ENCODE measurements around the gene PLA2G4A.
"Not testable (repeated sequence)": the region's sequence is repeated elsewhere in the genome, so short reads cannot be mapped to it uniquely, and the experiment has no call there.

The PLA2G4A gene

GRCh38 chr1:186917106-186917786 lies 88.5 kb downstream of the PLA2G4A start:
- DNase-seq (ENCODE audit: low read depth, low spot score) = not testable (repeated sequence)

DNA sequence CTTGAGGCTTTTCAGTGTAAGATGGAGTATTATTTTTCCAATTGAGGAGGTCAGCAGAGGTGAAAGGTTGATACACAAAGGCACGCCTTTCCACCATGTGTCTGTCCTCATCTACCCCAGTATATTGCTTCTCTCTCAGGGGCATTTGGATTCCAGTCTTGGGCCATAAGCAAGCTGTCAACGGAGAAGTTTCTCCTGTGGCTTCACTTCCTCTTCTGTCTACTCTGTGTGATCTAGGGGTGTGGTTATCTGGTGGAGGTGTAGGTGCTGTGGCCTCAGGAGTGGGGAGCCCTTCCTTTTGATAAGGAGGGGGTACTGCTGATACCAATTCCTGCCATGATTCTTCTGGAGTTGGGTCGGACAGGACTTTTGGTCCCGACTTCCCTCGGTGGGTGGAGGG lies 92.6 kb downstream of the PLA2G4A start:
- DNase-seq (ENCODE audit: low read depth, low spot score) = not testable (repeated sequence)

- DNase-seq (ENCODE audit: low read depth, low spot score) = not testable (repeated sequence)
Observed at GRCh38 chr1:186922814-186923213, 94.1 kb downstream of the PLA2G4A start.

DNA sequence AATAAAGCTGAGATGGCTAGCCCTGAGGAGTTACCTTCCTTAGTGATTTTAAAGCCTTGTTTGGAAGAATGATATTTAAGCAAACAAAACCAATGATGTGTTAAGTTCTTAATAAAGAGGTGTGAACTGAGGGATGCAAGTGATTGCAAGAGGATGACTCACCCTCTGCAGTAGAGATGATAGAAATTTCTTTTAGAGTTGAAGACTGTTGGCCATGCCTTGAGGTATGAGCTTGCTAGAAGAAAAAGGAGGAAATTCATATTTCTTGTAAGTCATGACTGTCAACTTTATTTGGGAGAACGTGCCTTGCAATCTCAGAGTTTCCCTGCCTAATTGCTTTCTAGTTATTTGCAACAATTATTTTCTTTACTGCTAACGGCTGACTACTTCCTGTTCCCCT lies 94.7 kb downstream of the PLA2G4A start:
- DNase-seq (ENCODE audit: low read depth, low spot score) = no peak

GRCh38 chr1:186925881-186926669 lies 97.3 kb downstream of the PLA2G4A start:
- DNase-seq (ENCODE audit: low read depth, low spot score) = no peak

- DNase-seq (ENCODE audit: low read depth, low spot score) = no peak
Observed at GRCh38 chr1:186927884-186928283, 99.1 kb downstream of the PLA2G4A start.

DNA sequence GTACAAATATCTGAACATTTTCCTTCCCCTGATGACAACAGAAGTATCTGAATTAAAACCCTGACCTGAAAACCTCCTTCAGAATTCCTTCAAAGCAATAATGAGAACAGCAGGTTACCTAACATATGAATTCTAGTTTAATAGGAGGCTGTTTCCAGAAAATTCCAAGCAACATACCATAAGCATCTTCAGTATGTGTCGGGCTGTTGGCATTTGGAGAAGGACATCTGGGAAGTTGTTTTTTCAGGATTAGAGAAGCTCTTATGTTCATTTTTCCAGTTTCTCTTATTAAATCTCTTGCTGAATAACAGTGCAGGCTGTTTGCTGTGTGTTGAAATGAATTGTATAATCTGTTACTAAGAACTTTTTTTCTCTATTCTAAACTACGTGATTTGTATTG lies 101.5 kb downstream of the PLA2G4A start:
- DNase-seq (ENCODE audit: low read depth, low spot score) = no peak

GRCh38 chr1:186937016-186937670 lies 108.4 kb downstream of the PLA2G4A start:
- no peak for DNase-seq (ENCODE audit: low read depth, low spot score)

GRCh38 chr1:186943891-186944686 lies 115.3 kb downstream of the PLA2G4A start:
- no peak for DNase-seq (ENCODE audit: low read depth, low spot score)

GRCh38 chr1:186945146-186945545 lies 116.4 kb downstream of the PLA2G4A start:
- no peak for DNase-seq (ENCODE audit: low read depth, low spot score)

GRCh38 chr1:186948535-186948934 lies 119.8 kb downstream of the PLA2G4A start:
- no peak for DNase-seq (ENCODE audit: low read depth, low spot score)

- DNase-seq (ENCODE audit: low read depth, low spot score) = no peak
Observed at GRCh38 chr1:186949173-186949572, 120.4 kb downstream of the PLA2G4A start.

DNA sequence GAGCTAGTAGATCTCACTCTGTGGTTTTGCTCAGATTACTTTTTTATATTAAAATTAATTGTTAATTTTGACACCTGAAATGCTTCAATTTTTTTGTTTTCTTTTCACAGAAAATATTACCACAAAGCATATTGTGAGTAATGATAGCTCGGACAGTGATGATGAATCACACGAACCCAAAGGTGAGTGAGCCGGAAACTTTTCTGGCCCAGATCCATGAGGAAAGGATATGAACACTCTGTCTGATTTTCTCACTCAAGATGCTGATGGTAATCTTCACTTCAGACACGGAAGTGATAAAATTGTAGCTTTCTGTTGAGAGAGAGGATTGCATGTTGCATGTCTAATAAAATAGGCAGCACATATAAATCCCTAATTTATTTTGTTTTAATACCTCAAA lies 121.8 kb downstream of the PLA2G4A start:
- no peak for DNase-seq (ENCODE audit: low read depth, low spot score)

DNA sequence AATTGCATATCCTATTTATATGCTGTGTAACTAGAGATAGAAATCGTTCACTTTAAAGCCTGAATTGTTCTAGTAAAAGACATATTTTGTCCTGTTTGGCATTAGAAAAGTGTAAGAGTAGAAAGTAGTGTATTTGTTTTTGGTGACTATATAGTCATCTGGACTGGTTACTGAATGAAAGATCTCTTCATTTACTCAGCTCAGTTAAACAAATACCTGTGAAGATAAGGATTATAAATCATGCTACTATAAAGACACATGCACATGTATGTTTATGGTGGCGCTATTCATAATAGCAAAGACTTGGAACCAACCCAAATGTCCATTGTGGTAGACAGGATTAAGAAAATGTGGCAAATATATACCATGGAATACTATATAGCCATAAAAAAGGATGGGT lies 125.1 kb downstream of the PLA2G4A start:
- no peak for DNase-seq (ENCODE audit: low read depth, low spot score)

DNA sequence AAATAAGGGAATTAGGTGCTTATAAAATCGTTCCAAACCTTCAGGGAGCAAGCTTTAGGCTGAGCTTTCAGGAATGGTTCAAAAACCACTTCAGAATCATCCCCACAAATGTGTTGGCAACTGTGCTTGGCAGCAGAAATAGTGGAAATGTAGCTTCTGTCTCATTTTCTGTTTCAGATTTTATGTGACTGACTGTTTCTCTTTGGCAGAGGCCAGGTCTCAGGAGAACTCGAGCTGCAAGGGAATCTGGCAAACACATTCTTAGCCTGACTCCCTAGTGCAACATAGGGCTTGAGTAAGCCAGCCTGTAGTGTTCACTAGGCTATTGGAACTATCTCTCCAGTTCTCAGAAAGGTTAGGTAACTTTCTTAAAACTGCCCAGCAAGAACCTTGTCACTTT lies 128.6 kb downstream of the PLA2G4A start:
- DNase-seq (ENCODE audit: low read depth, low spot score) = no peak

GRCh38 chr1:186958520-186958919 lies 129.8 kb downstream of the PLA2G4A start:
- DNase-seq (ENCODE audit: low read depth, low spot score) = no peak

DNA sequence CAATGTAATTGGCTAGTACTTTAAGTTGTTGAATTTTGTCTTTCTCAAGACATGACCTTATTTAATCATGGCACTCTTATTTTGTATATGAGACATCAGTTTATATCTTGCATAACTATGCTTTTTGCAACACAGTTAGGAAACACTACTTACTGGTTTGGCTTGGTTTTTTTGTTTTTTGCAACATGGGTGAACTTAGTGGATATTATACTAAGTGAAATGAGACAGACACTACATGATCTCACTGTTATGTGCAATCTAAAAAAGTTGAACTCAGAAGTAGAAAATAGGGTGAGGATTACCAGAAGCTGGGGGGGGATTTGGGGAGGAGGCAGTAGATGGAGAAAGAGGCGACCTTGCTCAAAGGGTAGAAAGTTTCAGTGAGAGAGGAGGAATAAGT lies 132.1 kb downstream of the PLA2G4A start:
- DNase-seq (ENCODE audit: low read depth, low spot score) = no peak

DNA sequence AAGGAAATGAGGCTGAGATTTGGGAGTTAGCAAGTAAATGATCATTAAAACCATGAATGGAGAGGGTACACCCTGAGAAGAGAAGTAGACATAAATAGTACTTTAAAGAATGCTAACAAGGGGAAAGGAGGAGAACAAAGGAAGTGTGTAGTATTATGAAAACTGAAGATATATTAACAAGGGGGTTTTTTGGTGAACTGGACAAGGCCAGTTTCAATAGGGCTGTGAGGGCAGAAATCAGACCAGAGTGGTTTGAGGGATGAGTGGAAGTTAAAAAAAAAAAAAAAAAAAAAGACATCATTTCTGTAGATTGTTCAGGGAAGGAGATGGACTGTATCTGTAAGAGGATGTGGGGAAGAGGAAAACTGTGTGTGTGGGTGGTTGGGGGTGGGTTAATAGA lies 137.1 kb downstream of the PLA2G4A start:
- no peak for DNase-seq (ENCODE audit: low read depth, low spot score)

DNA sequence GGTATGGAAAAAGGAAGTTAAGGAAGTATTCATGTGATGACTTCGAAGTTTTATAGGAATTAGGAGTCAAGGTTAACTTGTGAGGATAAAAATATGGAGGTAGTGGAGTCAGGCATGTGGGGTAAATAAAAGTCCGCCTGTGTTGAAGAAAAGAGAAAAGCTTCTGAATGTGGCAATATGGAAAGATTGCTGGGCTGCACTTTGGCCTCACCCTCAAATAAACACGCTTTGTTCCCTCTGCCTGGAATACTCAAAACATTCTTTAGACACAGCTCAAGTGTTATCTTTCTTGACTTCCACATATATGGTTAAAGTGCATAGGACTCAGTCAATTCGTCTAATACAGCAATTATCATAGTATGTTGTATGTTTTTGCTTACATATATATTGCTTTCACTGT lies 137.7 kb downstream of the PLA2G4A start:
- no peak for DNase-seq (ENCODE audit: low read depth, low spot score)

DNA sequence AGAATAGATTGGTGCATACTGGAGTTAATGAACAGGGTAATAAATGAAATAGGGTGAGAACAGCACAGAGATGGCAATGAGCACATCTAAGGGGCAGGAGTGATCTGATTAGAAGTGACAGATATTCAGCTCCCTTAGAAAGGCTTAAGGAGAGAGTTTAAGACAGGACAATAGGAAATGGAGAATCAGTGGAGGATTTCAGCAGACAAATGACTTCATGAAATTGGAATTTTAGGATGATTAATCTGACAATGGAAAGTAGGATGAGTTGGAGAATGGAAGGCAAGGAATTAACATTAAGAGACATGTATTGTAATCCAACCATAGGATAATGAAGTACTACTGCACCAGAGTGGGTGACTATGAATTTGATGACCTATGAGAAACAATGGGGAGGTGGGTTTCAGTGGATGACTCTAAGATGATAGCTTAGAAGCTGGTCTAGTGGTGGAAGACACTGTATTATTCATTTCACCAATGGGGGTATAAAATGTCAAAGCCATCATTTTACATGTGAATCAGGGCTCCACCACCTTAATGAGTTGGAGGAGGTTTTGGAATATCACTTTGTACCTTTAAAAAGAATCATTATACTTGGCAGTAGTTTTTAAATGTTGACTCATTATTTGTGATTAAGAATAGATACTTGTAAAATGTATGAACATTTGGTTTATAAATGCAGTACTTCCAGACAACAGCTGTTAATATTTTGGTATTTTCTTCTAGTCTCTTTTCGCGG lies 139.1 kb downstream of the PLA2G4A start:
- DNase-seq (ENCODE audit: low read depth, low spot score) = no peak

GRCh38 chr1:186974774-186975181 lies 146.0 kb downstream of the PLA2G4A start:
- DNase-seq (ENCODE audit: low read depth, low spot score) = no peak

Measured in activated CD4-positive, CD25-positive, alpha-beta regulatory T cell treated with anti-CD3 and anti-CD28 coated beads, Interleukin-2, amount 50 U/mL, for 16 hours (primary cell).